HEK293T (cell line): ENCODE measurements around the gene AMIGO2.

ENCODE experiments used
- CTCF ChIA-PET: fragments of 350-600 bp; formaldehyde crosslinking; extraction: SDS; loops from one replicate; lab custom pipeline; 2021; ENCODE audit warnings: antibody characterized with exemption, inconsistent platforms; lab: Yijun Ruan, JAX
- POLR2A ChIA-PET: fragments of 350-600 bp; formaldehyde crosslinking; extraction: SDS; loops from one replicate; lab custom pipeline; 2020; ENCODE audit warnings: antibody characterized with exemption, inconsistent platforms; lab: Yijun Ruan, JAX
- DNase-seq: peaks from one replicate; pipeline ENCODE4 v3.0.0; 2012; ENCODE audit warnings: mixed read lengths; ENCODE audit errors: extremely low spot score
- ARNT ChIP-seq: fragments of 450-650 bp; IDR thresholded peaks from 2 replicates; pipeline ENCODE4 v1.6.1; 2017; ENCODE audit warnings: mild to moderate bottlenecking
- BHLHE40 ChIP-seq: fragments of 450-650 bp; IDR thresholded peaks from 2 replicates; pipeline ENCODE4 v1.6.1; 2016; ENCODE audit warnings: mild to moderate bottlenecking, moderate library complexity, borderline replicate concordance
- CTBP1 ChIP-seq: fragments of 450-650 bp; IDR thresholded peaks from 2 replicates; pipeline ENCODE4 v1.6.1; 2016; ENCODE audit warnings: borderline replicate concordance
- ELF4 ChIP-seq: fragments of 450-650 bp; IDR thresholded peaks from 2 replicates; pipeline ENCODE4 v1.6.1; 2017; ENCODE audit warnings: antibody characterized with exemption
- FOXA1 ChIP-seq: fragments of 450-650 bp; IDR thresholded peaks from 2 replicates; pipeline ENCODE4 v1.6.1; 2016; ENCODE audit warnings: mild to moderate bottlenecking
- FOXK2 ChIP-seq: fragments of 450-650 bp; IDR thresholded peaks from 2 replicates; pipeline ENCODE4 v1.6.1; 2016; ENCODE audit warnings: mild to moderate bottlenecking
- FOXM1 ChIP-seq: fragments of 450-650 bp; IDR thresholded peaks from 2 replicates; pipeline ENCODE4 v1.6.1; 2017; ENCODE audit warnings: mild to moderate bottlenecking, borderline replicate concordance
- HDGF ChIP-seq: fragments of 450-650 bp; IDR thresholded peaks from 2 replicates; pipeline ENCODE4 v1.6.1; 2017; ENCODE audit warnings: antibody characterized with exemption, borderline replicate concordance
- L3MBTL2 ChIP-seq: fragments of 450-650 bp; conservative IDR thresholded peaks from 2 replicates; pipeline ENCODE4 v1.6.1; 2016; ENCODE audit warnings: mild to moderate bottlenecking
- LEF1 ChIP-seq: fragments of 450-650 bp; IDR thresholded peaks from 2 replicates; pipeline ENCODE4 v1.6.1; 2017; ENCODE audit warnings: mild to moderate bottlenecking, borderline replicate concordance
- NFRKB ChIP-seq: fragments of 450-650 bp; IDR thresholded peaks from 2 replicates; pipeline ENCODE4 v1.6.1; 2016; ENCODE audit warnings: mild to moderate bottlenecking, moderate library complexity
- PKNOX1 ChIP-seq: fragments of 450-650 bp; IDR thresholded peaks from 2 replicates; pipeline ENCODE4 v1.6.1; 2016
- SP1 ChIP-seq: fragments of 450-650 bp; IDR thresholded peaks from 2 replicates; pipeline ENCODE4 v1.6.1; 2017
- SUZ12 ChIP-seq: fragments of 450-650 bp; IDR thresholded peaks from 2 replicates; pipeline ENCODE4 v1.6.1; 2016; ENCODE audit warnings: mild to moderate bottlenecking
- TARDBP ChIP-seq: fragments of 450-650 bp; IDR thresholded peaks from 2 replicates; pipeline ENCODE4 v1.6.1; 2016
- ZNF384 ChIP-seq: fragments of 450-650 bp; IDR thresholded peaks from 2 replicates; pipeline ENCODE4 v1.6.1; 2016

Gene AMIGO2

GRCh38 chr12:47082796-47083621, 3.2 kb upstream of the AMIGO2 start:
- TF ChIP-seq SP1 = no peak
- no peak for TF ChIP-seq LEF1
- no peak for TF ChIP-seq SUZ12
- no peak for TF ChIP-seq FOXM1
- no peak for TF ChIP-seq BHLHE40
- TF ChIP-seq ELF4 = no peak
- no peak for TF ChIP-seq CTBP1
- TF ChIP-seq ZNF384 = no peak
- CTCF ChIA-PET = no interaction called here
- POLR2A ChIA-PET = no interaction called here
- DNase-seq = no peak

- ChIA-PET POLR2A (no interaction called here), CTCF (no interaction called here)
- TF ChIP-seq FOXK2 (no peak), ARNT (no peak), FOXM1 (no peak), SUZ12 (no peak), CTBP1 (no peak), ZNF384 (no peak), PKNOX1 (no peak), L3MBTL2 (no peak), LEF1 (no peak), FOXA1 (no peak), BHLHE40 (no peak), ELF4 (no peak), HDGF (no peak), SP1 (no peak), TARDBP (no peak), NFRKB (no peak)
- no peak for DNase-seq
Observed at GRCh38 chr12:47082283-47082682, 2.5 kb upstream of the AMIGO2 start.

GRCh38 chr12:47080725-47081502, 1.2 kb upstream of the AMIGO2 start:
- CTCF ChIA-PET = interaction anchor here (0.6 kb wide), 1 partner anchor 624 kb away, joined by 3 read pairs; no protein-coding TSS in a partner anchor
- POLR2A ChIA-PET = no interaction called here
- peak; percentile 26 for DNase-seq

GRCh38 chr12:47079981-47080724, 394 bp upstream of the AMIGO2 start:
- peak; percentile 35 for DNase-seq
- CTCF ChIA-PET = interaction anchor here (0.6 to 1.1 kb wide), 4 partner anchors 9 to 1109 kb away, joined by 3 to 4 read pairs (median 3); no protein-coding TSS in a partner anchor
- no peak for TF ChIP-seq PKNOX1
- no peak for TF ChIP-seq FOXM1

More at GRCh38 chr12:47080725-47081502, 1.2 kb upstream of the AMIGO2 start:
- TF ChIP-seq PKNOX1 (no peak), FOXM1 (no peak), L3MBTL2 (no peak), SP1 (no peak), SUZ12 (no peak), FOXK2 (no peak), CTBP1 (no peak), HDGF (no peak), TARDBP (no peak), ZNF384 (no peak), FOXA1 (no peak)

GRCh38 chr12:47078733-47079467, 859 bp downstream of the AMIGO2 start:
- POLR2A ChIA-PET = interaction anchor here (1.3 kb wide), 1 partner anchor 10 kb away, joined by 7 read pairs; no protein-coding TSS in a partner anchor
- DNase-seq = peak; percentile 17
- TF ChIP-seq PKNOX1 (no peak), L3MBTL2 (no peak), ZNF384 (no peak), TARDBP (no peak), NFRKB (no peak), FOXM1 (no peak), HDGF (no peak), ELF4 (no peak), BHLHE40 (no peak), ARNT (no peak), SP1 (no peak), LEF1 (no peak)
- CTCF ChIA-PET = interaction anchor here (0.8 to 1.1 kb wide), 3 partner anchors 7 to 9 kb away, joined by 3 to 4 read pairs (median 3); no protein-coding TSS in a partner anchor

More at GRCh38 chr12:47079981-47080724, 394 bp upstream of the AMIGO2 start:
- POLR2A ChIA-PET = interaction anchor here (1.3 kb wide), 1 partner anchor 12 kb away, joined by 7 read pairs; no protein-coding TSS in a partner anchor
